DND-41 (cell line): ENCODE data around the gene DNMBP.

Experiments used
- EZH2 ChIP-seq: IDR thresholded peaks from 3 replicates; pipeline ENCODE4 v1.6.1; 2012; ENCODE audit warnings: borderline replicate concordance, low read depth, mild to moderate bottlenecking, moderate library complexity, low read length, inconsistent platforms; ENCODE audit not compliant: severe bottlenecking
- TF ChIP-seq, protein P1 (sequence below): IDR thresholded peaks from 2 replicates; pipeline ENCODE4 v1.5.1; 2012; ENCODE audit warnings: borderline replicate concordance, low read length, moderate library complexity, mild to moderate bottlenecking; ENCODE audit not compliant: poor library complexity, severe bottlenecking; ENCODE audit errors: extremely low read depth

- TF ChIP-seq, protein P1, sequence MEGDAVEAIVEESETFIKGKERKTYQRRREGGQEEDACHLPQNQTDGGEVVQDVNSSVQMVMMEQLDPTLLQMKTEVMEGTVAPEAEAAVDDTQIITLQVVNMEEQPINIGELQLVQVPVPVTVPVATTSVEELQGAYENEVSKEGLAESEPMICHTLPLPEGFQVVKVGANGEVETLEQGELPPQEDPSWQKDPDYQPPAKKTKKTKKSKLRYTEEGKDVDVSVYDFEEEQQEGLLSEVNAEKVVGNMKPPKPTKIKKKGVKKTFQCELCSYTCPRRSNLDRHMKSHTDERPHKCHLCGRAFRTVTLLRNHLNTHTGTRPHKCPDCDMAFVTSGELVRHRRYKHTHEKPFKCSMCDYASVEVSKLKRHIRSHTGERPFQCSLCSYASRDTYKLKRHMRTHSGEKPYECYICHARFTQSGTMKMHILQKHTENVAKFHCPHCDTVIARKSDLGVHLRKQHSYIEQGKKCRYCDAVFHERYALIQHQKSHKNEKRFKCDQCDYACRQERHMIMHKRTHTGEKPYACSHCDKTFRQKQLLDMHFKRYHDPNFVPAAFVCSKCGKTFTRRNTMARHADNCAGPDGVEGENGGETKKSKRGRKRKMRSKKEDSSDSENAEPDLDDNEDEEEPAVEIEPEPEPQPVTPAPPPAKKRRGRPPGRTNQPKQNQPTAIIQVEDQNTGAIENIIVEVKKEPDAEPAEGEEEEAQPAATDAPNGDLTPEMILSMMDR: no peak
- TF ChIP-seq EZH2: no peak
Measured at GRCh38 chr10:99941942-99942820, 67.6 kb downstream of the DNMBP start.
